SKM-1 (cell line): Measurements from ENCODE around the gene DCDC2.
"Not testable (repeated sequence)": the region's sequence is repeated elsewhere in the genome, so short reads cannot be mapped to it uniquely, and the experiment has no call there.

Source experiments
- DNase-seq: peaks from one replicate; lab custom pipeline; 2025; ENCODE audit not compliant: unreplicated experiment; lab: John Stamatoyannopoulos, UW

DCDC2 gene

DNA sequence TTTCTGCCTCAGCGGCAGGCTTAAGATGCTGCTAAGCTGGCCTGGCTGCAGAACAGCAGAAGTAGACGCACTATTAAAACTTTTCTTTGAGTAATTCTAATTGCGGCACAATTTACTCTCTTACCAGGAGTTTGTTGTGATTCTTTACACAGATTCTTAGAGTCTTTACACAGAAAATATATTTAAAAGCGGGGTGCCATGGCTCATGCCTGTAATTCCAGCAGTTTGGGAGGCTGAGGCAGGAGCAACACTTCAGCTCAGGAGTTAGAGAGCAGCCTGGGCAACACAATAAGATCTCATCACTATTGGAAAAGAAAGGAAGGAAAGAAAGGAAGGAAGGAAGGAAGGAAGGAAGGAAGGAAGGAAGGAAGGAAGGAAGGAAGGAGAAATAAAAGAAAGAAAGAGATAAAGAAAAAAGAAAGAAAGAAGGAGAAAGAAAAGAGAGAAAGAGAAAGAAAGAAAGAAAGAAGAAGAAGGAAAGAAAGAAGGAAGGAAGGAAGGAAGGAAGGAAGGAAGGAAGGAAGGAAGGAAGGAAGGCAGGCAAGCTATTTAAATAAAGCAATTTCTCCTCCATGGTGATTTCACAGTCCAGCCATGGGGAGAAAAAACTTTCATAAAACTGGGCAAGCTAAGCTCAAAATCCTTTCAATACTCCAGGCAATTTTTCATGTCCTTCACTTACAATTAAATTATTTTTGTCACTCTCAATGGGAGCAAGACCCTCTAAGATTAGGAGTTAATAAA, 23.8 kb upstream of the DCDC2 start:
- DNase-seq: no peak

DNA sequence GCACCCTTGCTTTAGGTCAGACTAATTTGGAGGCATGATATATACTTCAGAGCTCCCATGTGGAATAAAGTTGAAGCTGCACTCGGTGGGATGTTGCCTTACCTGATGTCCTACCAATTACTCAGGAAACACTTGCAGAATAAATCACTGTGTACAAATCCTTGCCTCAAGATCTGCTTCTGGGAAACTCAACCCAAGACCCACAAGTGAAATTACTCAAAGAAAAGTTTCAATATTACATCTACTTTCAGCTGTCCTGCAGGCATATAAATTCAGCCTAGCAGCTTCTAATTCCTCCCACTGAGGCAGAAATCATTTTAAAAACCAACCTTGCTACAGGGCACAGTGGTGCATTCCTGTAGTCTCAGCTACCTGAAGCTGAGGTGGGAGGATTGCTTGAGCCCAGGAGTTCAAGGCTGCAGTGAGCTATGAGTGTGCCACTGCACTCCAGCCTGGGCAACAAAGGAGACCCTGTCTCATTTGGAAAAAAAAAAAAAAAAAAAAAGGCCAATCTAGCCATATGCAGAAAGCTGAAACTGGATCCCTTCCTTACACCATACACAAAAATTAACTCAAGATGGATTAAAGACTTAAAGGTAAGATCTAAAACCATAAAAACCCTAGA, 20.7 kb upstream of the DCDC2 start:
- no peak for DNase-seq

DNA sequence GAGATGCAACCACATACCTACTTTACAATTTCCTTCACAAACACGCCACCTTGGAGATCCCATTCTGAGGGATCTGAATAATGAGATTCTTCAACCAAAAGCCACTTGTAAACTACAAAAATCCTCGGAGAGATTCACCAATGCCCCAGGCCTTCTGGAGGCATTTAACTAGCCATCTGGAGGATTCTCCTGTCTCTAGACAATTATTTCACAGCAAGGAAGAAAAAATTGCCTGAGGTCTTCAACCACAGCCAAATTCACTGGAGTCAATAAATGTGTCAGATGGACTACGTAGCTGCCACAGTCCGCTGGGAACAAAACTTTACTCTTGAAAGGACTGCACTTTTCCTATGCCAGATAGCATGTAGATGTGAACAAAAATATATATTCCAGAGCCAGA, 19.0 kb upstream of the DCDC2 start:
- DNase-seq: no peak

GRCh38 chr6:24374612-24375011, 16.8 kb upstream of the DCDC2 start:
- DNase-seq: no peak

DNA sequence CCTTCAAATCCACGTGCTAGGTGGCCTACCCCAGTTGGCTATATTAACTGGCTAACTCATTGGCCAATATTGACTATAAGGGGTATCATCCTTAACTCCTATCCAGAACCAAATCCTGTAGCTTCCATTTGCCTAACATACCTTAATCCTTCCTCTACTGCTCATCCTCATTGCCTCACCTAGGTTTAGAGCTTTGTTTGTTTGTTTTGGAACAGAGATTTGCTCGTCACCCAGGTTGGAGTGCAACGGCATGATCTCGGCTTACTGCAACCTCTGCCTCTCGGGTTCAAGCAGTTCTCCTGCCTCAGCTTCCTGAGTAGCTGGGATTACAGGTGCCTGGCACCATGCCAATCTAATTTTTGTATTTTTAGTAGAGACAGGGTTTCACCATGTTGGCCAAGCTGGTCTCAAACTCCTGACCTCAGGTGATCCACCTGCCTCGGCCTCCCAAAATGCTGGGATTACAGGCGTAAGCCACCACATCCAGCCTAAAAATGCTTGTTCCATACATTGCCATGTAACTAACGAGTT, 7.3 kb upstream of the DCDC2 start:
- not testable (repeated sequence) for DNase-seq

DNA sequence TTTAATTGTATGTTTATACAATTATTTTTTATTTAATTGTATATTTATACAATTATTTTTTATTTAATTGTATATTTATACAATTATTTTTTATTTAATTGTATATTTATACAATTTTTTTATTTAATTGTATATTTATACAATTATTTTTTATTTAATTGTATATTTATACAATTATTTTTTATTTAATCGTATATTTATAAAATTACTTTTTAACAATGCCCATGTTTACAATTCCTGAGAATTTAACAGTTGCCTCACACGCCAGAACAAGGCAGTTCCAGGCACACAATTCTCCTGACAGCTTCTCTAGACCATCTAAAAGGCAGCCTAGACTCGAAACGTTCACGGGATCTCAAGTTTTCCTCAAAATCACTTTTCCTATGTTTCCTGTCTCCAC, 4.5 kb upstream of the DCDC2 start:
- not testable (repeated sequence) for DNase-seq

DNA sequence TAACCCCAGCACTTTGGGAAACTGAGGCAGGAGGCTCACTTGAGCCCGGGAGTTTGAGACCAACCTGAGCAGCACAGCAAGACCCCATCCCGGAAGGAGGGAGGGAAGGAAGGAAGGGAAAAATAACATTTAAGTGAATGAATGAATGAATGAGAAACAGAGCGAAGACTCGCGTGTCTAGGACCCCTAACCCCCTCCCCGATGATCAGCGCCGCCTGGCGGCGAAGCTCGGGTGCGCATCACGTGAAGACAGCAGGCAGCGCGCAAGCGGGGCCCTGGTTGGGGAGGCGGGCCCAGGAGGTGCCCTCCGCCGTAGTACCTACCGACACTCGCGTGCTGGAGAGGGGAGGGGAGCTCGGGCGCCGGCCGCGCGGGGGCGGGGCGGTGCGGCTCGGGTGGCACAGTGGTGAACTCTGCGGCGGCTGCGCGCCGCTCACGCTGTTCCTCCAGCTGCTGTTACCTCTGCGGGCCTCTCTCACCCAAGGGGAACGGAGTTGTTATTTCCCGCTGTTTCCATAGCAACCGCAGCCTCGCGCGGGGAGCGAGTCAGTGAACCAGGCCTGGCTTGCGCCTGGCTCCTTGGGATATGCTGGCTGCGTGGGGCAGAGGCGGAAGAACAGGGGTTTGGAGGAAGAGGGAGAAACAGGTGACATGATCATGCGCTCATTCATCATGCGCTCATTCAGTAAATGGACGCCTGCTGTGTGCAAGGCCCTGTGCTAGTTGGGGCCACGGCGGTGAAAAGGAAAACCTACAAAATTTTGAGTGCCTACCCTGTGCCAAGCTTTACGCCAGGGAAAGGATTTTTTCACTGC, 2.0 kb upstream of the DCDC2 start:
- DNase-seq: peak; percentile 87

DNA sequence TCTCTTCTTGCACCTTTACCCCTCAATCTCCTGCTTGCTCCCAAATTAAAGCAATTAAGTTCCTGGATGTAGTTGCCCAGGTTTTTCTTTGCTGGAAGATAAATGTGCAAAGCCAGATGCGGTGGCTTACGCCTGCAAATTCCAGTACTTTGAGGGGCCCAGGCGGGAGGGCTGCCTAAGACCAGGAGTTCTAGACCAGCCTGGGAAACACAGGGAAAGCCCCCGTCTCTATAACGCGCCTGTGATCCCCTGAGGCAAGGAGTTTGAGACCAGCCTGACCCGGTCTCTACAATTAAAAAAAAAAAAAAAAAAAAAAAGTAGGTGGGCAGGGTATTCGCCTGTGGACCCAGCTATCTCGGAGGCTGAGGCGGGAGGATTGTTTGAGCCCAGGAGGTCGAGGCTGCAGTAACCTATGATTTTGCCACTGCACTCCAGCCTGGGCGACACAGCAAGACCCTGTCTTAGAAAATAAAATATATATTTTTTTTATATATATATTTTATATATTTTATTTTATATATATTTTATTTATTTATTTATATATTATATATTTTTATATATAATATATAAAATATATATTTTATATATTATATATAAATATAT, 461 bp upstream of the DCDC2 start:
- no peak for DNase-seq

DNA sequence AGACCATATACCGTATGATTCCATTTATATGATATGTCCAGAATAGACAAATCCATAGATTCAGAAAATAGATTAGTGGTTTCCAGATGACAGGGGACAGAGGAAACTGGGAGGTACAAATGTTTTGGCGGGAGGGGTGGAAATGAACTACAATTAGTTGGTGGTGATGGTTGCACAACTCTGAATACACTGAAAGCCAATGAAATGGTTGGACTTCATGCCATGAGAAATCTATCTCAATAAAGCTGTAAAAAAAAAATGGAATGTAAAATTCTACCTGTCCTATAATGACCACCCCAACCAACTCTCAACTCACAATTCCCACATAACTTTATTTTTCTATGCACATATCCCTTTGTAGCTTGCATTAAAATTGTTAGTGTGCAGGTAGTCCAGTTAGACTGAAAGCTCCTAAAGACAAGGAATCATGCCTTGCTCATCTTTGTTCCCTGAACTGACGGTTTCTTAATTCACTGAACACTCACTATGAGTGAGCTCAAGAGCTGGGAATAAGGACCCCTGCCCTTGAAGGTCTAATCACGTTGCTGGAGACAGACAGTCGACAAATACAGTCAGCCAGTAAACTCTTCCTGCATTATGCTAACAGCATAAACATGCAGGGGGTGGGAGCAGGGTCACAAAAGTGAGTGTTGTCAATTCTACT, 1.4 kb downstream of the DCDC2 start:
- DNase-seq: no peak

DNA sequence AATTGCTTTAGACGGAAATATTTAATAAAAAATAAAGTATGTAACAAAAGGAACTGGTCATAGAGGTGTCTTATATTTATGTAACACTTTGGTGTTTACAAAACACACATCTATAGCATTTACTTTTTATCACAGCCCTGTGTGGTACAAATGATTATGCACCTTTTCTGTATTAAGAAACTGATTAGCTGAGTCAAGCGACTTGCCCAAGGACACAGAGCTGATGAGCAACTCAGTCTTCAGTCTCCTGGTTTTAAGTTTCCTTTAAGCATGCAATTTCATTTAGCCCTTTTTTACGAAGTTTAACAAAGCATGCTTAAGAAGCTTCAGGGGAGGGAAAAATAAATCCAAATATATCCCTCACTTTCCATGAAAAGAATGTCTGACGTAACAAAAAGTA, 2.5 kb downstream of the DCDC2 start:
- DNase-seq: no peak

DNA sequence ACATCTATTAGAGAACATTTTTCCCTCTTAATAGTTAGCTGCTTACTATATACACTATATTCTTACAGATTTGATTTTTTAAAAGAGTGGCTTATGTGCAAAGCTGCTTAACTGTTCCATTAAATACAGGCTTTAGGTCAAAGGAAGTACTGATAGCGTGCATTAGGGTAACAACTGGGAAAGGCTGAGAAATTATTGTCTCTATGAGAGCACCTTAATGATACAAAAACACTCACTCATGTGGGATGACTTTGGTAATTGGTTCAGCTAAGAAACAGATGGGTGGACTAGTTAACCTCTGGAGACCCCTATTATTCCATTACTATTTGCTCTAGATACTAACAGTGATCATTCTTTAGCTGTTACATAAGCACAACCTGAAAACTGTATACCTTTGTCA, 4.0 kb downstream of the DCDC2 start:
- no peak for DNase-seq

DNA sequence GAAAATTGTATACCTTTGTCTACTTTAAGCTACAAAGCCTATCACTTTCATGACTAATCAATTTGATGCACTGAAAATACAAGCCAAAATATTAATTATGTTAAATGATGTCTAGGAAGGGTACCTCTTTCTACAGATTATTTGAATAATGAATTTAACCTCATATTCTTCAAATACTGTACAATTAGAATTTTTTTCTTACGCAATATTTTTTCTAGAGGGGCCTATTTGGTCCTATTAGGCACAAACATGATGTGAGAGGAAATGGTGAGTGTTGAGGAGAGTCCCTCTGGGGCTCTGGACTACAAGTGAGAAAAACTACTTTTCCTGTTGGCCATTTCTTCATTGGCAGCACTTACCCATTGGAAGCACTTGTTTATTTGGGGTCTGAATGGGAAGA, 5.4 kb downstream of the DCDC2 start:
- DNase-seq: no peak

DNA sequence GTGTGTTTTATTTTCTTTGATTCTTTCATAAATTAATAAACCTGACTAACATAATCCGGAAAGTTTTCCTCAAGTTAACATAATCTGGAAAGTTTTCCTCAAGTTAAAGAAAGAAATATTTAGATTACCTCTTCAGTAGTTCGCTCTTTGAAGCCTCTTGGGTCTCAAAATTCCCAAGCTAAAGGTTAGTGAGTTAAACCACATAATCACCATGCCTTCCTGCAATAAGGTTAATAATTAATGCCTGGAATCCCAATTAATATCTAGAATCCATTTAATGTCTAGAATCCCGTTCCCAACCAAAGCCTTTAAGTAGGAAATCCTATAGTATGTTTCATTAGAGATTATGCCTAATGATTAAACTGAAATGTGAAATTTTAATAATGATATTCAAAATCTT, 12.9 kb downstream of the DCDC2 start:
- DNase-seq: no peak

GRCh38 chr6:24340998-24341938, 16.6 kb downstream of the DCDC2 start:
- DNase-seq: no peak

GRCh38 chr6:24339932-24340331, 17.9 kb downstream of the DCDC2 start:
- no peak for DNase-seq

DNA sequence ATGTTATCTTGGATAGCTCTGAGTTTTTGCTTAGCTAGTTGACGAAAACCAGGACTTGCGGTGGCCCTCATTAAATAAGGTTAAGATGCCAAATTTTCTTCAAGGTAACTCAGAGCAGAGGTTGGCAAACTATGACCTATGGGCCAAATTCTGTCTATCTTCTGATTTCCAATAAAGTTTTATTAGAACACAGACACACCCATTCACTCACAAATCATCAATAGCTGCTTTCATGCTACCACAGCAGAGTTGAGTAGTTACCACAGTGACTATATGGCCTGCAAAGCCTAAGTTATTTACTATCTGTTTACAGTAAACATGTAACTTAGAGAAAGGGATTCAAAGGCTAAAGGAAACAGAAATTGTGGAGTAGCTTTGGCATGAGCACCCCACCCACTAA, 23.6 kb downstream of the DCDC2 start:
- no peak for DNase-seq

DNA sequence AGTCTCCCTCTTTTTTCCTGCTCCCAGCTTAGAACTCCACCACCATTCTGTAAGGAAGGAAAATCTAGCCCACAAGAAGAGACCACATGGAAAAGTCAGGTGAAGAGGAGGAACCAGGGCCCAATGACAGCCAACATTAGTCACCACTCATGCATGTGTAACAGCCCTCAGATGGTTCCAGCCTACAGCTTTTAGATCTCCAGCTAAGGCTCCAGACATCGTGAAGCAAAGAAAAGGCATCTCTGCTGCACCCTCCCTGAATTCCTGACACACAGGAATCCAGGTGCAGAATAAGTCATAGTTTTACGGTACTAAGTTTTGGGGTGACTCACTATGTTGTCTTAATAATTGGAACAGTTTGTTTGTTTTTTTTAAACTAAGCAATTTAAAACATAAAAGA, 25.5 kb downstream of the DCDC2 start:
- no peak for DNase-seq

GRCh38 chr6:24330137-24330732, 27.6 kb downstream of the DCDC2 start:
- no peak for DNase-seq

GRCh38 chr6:24329451-24329850, 28.4 kb downstream of the DCDC2 start:
- no peak for DNase-seq
